Endothelial cell of umbilical vein (primary cell): Measurements from ENCODE around the gene THBS3.

Experiments used
- EZH2 ChIP-seq: IDR thresholded peaks from 2 replicates; pipeline ENCODE4 v1.6.1; 2012; ENCODE audit warnings: borderline replicate concordance, low read depth, mild to moderate bottlenecking, moderate library complexity, low read length, inconsistent platforms; ENCODE audit not compliant: severe bottlenecking
- TF ChIP-seq, protein P1 (sequence below), 2 donors: IDR thresholded peaks; 1 replicate in 1 of 2; 2 replicates in 1 of 2; pipeline ENCODE4 v1.5.1; 2011; ENCODE audit warnings: low read length in 2 of 2, mild to moderate bottlenecking in 2 of 2, moderate library complexity in 2 of 2, control low read depth in 1 of 2, inconsistent platforms in 1 of 2, low read depth in 1 of 2; ENCODE audit not compliant: insufficient read depth in 1 of 2; ENCODE audit errors: extremely low read depth in 1 of 2

DNA sequence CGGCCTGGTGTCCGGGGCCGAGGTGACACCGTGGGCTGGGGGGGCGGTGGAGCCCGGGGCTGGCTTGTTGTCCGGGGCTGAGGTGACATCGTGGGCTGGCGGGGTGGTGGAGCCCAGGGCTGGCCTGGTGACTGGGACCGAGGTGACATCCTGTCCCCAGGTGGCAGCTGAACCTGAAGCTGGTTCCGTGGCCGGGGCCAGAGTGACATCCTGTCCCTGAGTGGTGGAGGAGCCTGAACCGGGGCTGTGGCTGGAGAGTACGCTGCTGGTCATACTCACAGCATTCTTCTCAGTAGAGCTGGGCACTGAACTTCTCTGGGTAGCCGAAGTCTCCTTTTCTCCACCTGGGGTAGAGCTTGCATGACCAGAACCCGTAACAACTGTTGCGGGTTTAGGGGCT lies 15.8 kb downstream of the THBS3 start:
- no peak for TF ChIP-seq EZH2
- TF ChIP-seq, protein P1, sequence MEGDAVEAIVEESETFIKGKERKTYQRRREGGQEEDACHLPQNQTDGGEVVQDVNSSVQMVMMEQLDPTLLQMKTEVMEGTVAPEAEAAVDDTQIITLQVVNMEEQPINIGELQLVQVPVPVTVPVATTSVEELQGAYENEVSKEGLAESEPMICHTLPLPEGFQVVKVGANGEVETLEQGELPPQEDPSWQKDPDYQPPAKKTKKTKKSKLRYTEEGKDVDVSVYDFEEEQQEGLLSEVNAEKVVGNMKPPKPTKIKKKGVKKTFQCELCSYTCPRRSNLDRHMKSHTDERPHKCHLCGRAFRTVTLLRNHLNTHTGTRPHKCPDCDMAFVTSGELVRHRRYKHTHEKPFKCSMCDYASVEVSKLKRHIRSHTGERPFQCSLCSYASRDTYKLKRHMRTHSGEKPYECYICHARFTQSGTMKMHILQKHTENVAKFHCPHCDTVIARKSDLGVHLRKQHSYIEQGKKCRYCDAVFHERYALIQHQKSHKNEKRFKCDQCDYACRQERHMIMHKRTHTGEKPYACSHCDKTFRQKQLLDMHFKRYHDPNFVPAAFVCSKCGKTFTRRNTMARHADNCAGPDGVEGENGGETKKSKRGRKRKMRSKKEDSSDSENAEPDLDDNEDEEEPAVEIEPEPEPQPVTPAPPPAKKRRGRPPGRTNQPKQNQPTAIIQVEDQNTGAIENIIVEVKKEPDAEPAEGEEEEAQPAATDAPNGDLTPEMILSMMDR (IDR thresholded peaks at IDR 0.05; ENCODE audit: extremely low read depth in 1 of 2, insufficient read depth in 1 of 2, low read depth in 1 of 2, low read length in 2 of 2): no peak
